GM23338 (cell line): ENCODE data around the gene HOXC5. TPM values are rescaled to one million over a fixed set of nuclear protein-coding genes. Genes with fewer than 3 reads are reported as not detected.

ENCODE experiments used
- ATAC-seq: fragments of 200-7000 bp; cut with Tn5 transposase; 3 replicates; pipeline ENCODE4 v1.9.1; 2020
- DNase-seq: peaks from one replicate; pipeline ENCODE4 v3.0.0-alpha.2; 2015; ENCODE audit warnings: low spot score
- H2AFZ ChIP-seq: fragments of 200-600 bp; sonication (generic); 2 replicates; pipeline ENCODE4 v1.8.0; 2016; ENCODE audit warnings: antibody characterized with exemption, mild to moderate bottlenecking, moderate library complexity
- H3F3A ChIP-seq: fragments of 200-600 bp; sonication (generic); replicated peaks from 2 replicates; pipeline ENCODE4 v1.8.0; 2017; ENCODE audit warnings: antibody characterized with exemption, mixed run types, low read depth
- H3K27ac ChIP-seq: fragments of 200-600 bp; sonication (generic); 2 replicates; pipeline ENCODE4 v1.6.1; 2016; ENCODE audit warnings: low read depth
- H3K27me3 ChIP-seq: fragments of 200-600 bp; sonication (generic); 2 replicates; pipeline ENCODE4 v1.8.0; 2016; ENCODE audit warnings: mild to moderate bottlenecking, mixed run types, moderate library complexity; ENCODE audit not compliant: insufficient read depth
- H3K36me3 ChIP-seq: fragments of 200-600 bp; sonication (generic); 2 replicates; pipeline ENCODE4 v1.8.0; 2016; ENCODE audit warnings: mild to moderate bottlenecking; ENCODE audit not compliant: insufficient read depth
- H3K4me1 ChIP-seq: fragments of 200-600 bp; sonication (generic); 2 replicates; pipeline ENCODE4 v1.8.0; 2016; ENCODE audit warnings: mild to moderate bottlenecking, moderate library complexity; ENCODE audit not compliant: insufficient read depth
- H3K4me2 ChIP-seq: fragments of 200-600 bp; sonication (generic); 2 replicates; pipeline ENCODE4 v1.7.1; 2017; ENCODE audit warnings: mixed run types
- H3K4me3 ChIP-seq: fragments of 200-600 bp; sonication (generic); 2 replicates; pipeline ENCODE4 v1.6.1; 2016; ENCODE audit warnings: mixed run types
- H3K79me2 ChIP-seq: fragments of 200-600 bp; sonication (generic); replicated peaks from 2 replicates; pipeline ENCODE4 v1.8.0; 2017; ENCODE audit warnings: mild to moderate bottlenecking; ENCODE audit not compliant: insufficient read depth
- H3K9me2 ChIP-seq: fragments of 200-600 bp; sonication (generic); 2 replicates; pipeline ENCODE4 v1.8.0; 2017; ENCODE audit not compliant: insufficient read depth
- H4K20me1 ChIP-seq: fragments of 200-600 bp; sonication (generic); replicated peaks from 2 replicates; pipeline ENCODE4 v1.8.0; 2017; ENCODE audit warnings: mild to moderate bottlenecking; ENCODE audit not compliant: insufficient read depth
- H3K27ac Mint-ChIP-seq: 2 replicates; pipeline ENCODE4 v1.8.0; 2020; ENCODE audit warnings: inconsistent platforms, mild to moderate bottlenecking, moderate library complexity, mixed read lengths
- H3K27me3 Mint-ChIP-seq: 3 replicates; pipeline ENCODE4 v1.8.0; 2022; ENCODE audit warnings: low read depth, mild to moderate bottlenecking, moderate library complexity, mixed read lengths, inconsistent platforms; ENCODE audit not compliant: insufficient read depth, poor library complexity
- H3K36me3 Mint-ChIP-seq: 3 replicates; pipeline ENCODE4 v1.8.0; 2021; ENCODE audit warnings: low read depth, mild to moderate bottlenecking, inconsistent platforms, moderate library complexity, mixed read lengths
- H3K4me1 Mint-ChIP-seq: 3 replicates; pipeline ENCODE4 v1.8.0; 2020; ENCODE audit warnings: mild to moderate bottlenecking, inconsistent platforms, mixed read lengths
- H3K4me3 Mint-ChIP-seq: 3 replicates; pipeline ENCODE4 v1.8.0; 2021; ENCODE audit warnings: moderate library complexity, mild to moderate bottlenecking, inconsistent platforms, mixed read lengths
- H3K9me3 Mint-ChIP-seq: 3 replicates; pipeline ENCODE4 v1.8.0; 2020; ENCODE audit warnings: moderate library complexity, mild to moderate bottlenecking, inconsistent platforms, mixed read lengths
- CREB1 ChIP-seq: fragments of 250-450 bp; sonication (Bioruptor Pico); IDR thresholded peaks from 2 replicates; pipeline ENCODE4 v1.5.0; 2020; ENCODE audit warnings: low read depth, mild to moderate bottlenecking, moderate library complexity
- CTCF ChIP-seq, 2 experiments: fragments of 200-600 bp in 1 of 2; sonication (generic) in 1 of 2; conservative IDR thresholded peaks; 2 replicates each; pipeline versions ENCODE4 v1.5.1 to v1.6.1; 2016 to 2017; ENCODE audit warnings: antibody characterized with exemption in 2 of 2, low read depth in 2 of 2, mild to moderate bottlenecking in 2 of 2, moderate library complexity in 1 of 2
- ETS1 ChIP-seq: IDR thresholded peaks from 2 replicates; pipeline ENCODE4 v1.6.1; 2016; ENCODE audit warnings: antibody characterized with exemption
- POLR2AphosphoS5 ChIP-seq: IDR thresholded peaks from 2 replicates; pipeline ENCODE4 v1.6.1; 2016; ENCODE audit warnings: antibody characterized with exemption, low read depth
- REST ChIP-seq: IDR thresholded peaks from one replicate; pipeline ENCODE4 v1.6.1; 2018; ENCODE audit warnings: antibody characterized with exemption; ENCODE audit not compliant: unreplicated experiment
- STAT1 ChIP-seq: IDR thresholded peaks from one replicate; pipeline ENCODE4 v1.6.1; 2016; ENCODE audit warnings: antibody characterized with exemption; ENCODE audit not compliant: unreplicated experiment
- ZNF114 ChIP-seq: fragments of 250-450 bp; sonication (Bioruptor Pico); IDR thresholded peaks from 2 replicates; pipeline ENCODE4 v1.5.0; 2020; ENCODE audit warnings: mild to moderate bottlenecking, moderate library complexity
- ZNF462 ChIP-seq: fragments of 250-450 bp; sonication (Bioruptor Pico); IDR thresholded peaks from 2 replicates; pipeline ENCODE4 v1.5.0; 2020; ENCODE audit warnings: mild to moderate bottlenecking, moderate library complexity
- polyA plus RNA-seq: library from polyadenylated mRNA; unstranded; fragments of >200 nt; fragmentation: Nextera tagmentation; extraction: Ambion mirVana; gene quantifications from 2 replicates; pipeline ENCODE4 v1.2.1, GENCODE V29; 2016
- total RNA-seq: library from RNA; depleted of rRNA; stranded (reverse); fragments of >200 nt; shearing (Covaris generic); gene quantifications from 2 replicates; pipeline ENCODE4 v1.2.3, GENCODE V29; 2014

Gene HOXC5
- total and polyA plus RNA-seq, 2 experiments from 2014 or later = not detected

GRCh38 chr12:54006559-54007220 is 26.2 kb upstream of the HOXC5 start:
- DNase-seq = no peak
- Histone ChIP-seq H3K27ac (no peak overlapping the region), H3K4me1 (peaks cover 21% of the 10 kb centered on the region), H3K4me2 (peak overlapping the region; percentile 64; the same call in 1 of the 2 replicates), H3K9me2 (no peaks in the 10 kb centered on the region), H3F3A (peaks cover 31% of the 10 kb centered on the region), H3K79me2 (no peaks in the 10 kb centered on the region), H3K4me3 (no peak overlapping the region), H2AFZ (no peak overlapping the region), H3K36me3 (no peaks in the 10 kb centered on the region), H3K27me3 (peaks cover 100% of the 10 kb centered on the region), H4K20me1 (peaks cover 34% of the 10 kb centered on the region)
- no peak for TF ChIP-seq STAT1
- TF ChIP-seq REST = no peak
- no peak for TF ChIP-seq POLR2AphosphoS5
- no peak for TF ChIP-seq CREB1 (CRISPR knock-in tag)
- no peak for TF ChIP-seq CTCF (conservative IDR thresholded peaks at IDR 0.05; ENCODE audit: low read depth in 2 of 2)
- TF ChIP-seq ZNF114 = no peak
- no peak for TF ChIP-seq ETS1
- TF ChIP-seq ZNF462 (CRISPR knock-in tag) = no peak
- Mint-ChIP-seq H3K36me3 (no peaks in the 10 kb centered on the region), H3K27me3 (peaks cover 99% of the 10 kb centered on the region), H3K4me3 (no peak overlapping the region), H3K4me1 (peaks cover 27% of the 10 kb centered on the region), H3K27ac (no peak overlapping the region), H3K9me3 (no peaks in the 10 kb centered on the region; the same call in 1 of the 3 replicates)
- ATAC-seq = no peak
